HK-2 (cell line): Measurements from ENCODE around the gene ZNF786.

Experiments
- DNase-seq: peaks from one replicate; pipeline ENCODE4 v3.0.0-alpha.2; 2018; ENCODE audit not compliant: unreplicated experiment

The ZNF786 gene

GRCh38 chr7:149028346-149029109, 62.0 kb downstream of the ZNF786 start, which contains the start of gene PDIA4:
PDIA4 (minus strand) TSS chr7:149028505; CDS start chr7:149028408, 97 bp downstream.
- DNase-seq: peak; percentile 100

DNA sequence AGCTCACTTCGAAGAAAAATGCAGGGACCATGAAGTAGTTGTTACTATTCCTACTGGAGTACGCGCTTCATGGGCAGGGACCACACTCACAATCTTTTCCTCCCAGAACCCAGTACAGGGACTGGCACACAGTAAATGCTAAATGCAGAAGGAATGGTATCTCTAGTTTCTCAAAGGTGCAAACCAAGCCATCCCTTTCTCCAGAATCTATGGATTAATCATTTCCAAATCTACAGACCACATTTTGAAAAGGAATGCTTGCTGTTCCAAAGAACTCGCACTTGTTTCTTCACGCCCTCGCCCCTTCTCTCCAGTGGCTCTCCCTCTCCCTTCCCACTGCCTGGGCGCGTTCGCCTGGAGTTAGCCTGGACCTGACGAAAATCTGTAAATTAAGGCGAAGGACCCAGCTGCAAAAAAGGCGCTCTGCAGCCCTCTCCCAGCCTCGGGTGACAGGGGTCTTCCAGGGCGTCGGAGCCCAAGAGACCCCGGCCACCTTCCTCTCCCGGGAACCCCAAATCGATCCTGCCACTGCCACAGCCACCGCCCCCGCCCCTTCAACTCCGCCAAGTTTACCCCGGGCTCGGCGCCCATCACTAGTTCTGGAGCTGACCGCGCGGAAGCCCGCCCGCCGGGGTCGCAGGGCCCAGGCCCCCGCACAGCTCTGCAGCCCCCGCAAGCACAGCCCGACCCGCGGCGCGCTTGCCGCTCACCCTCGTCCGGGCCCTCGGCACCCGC, 62.7 kb downstream of the ZNF786 start:
- DNase-seq: no peak

GRCh38 chr7:149027055-149027454, 63.5 kb downstream of the ZNF786 start:
- no peak for DNase-seq

GRCh38 chr7:149023662-149024061, 66.9 kb downstream of the ZNF786 start:
- no peak for DNase-seq

- DNase-seq: no peak
These were observed 67.7 kb downstream of the ZNF786 start for GRCh38 chr7:149022756-149023360.

GRCh38 chr7:149021725-149022062, 68.8 kb downstream of the ZNF786 start:
- no peak for DNase-seq

DNA sequence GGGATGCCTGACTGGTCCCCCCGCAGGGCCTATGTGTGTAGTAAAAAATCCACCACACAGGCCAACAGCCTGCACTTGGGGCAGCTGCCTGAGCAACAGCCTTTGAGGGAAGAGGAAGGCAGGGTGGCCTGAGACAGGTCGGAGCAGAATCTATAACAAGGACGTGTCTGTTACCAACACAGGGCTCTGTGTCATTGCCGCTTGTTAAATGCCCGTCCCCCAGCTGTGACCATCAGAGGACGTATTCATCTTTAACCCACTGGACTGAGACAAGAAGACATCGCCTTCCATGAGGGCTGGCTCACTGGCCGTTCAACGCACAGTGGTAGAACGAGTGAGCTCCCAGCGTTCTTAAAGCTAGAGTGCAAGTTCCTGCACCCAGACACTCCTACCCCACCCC, 70.0 kb downstream of the ZNF786 start:
- no peak for DNase-seq
